ENCODE results near the gene STPG4. TPM values are rescaled to one million over a fixed set of nuclear protein-coding genes. Genes with fewer than 3 reads are reported as not detected.

STPG4 gene
- total RNA-seq, 1 experiment from 2014 or later: 0.13 TPM

GRCh38 chr2:47054036-47054555, 101.0 kb downstream of the STPG4 start:
- H4K8ac ChIP-seq (replicated peaks; ENCODE audit: insufficient read length, low read depth, low read length): no peak overlapping the region
- H3K18ac ChIP-seq (ENCODE audit: insufficient read length, low read depth, low read length): no peak overlapping the region
- H3K27ac Mint-ChIP-seq: no peak overlapping the region; a peak in 1 of 7 replicates
- no peaks in the 10 kb centered on the region for H3K79me2 ChIP-seq (ENCODE audit: insufficient read depth, low read length)
- H3K4ac ChIP-seq (ENCODE audit: low read depth, low read length): no peak overlapping the region
- H4K5ac ChIP-seq (ENCODE audit: insufficient read length, low read depth, low read length): no peak overlapping the region
- no peak overlapping the region for H2BK20ac ChIP-seq (ENCODE audit: low read depth, low read length, poor library complexity, severe bottlenecking)
- no peaks in the 10 kb centered on the region for H4K20me1 ChIP-seq (ENCODE audit: control insufficient read depth, insufficient read depth, insufficient read length)
- H2BK12ac ChIP-seq (ENCODE audit: insufficient read length, low read depth, low read length): no peak overlapping the region
- peaks cover 0 to 10% (median 0%) of the 10 kb centered on the region in 3 experiments; a peak in 2 of 7 replicates for H3K36me3 Mint-ChIP-seq (ENCODE audit: insufficient read depth in 1 of 3, low read depth in 3 of 3)
- no peak overlapping the region for H3K14ac ChIP-seq (ENCODE audit: insufficient read depth, low read length)
- no peak overlapping the region for H3T11ph ChIP-seq (ENCODE audit: low read length)
- H2AFZ ChIP-seq (ENCODE audit: low read length): no peak overlapping the region
- no peak overlapping the region for H3K4me2 ChIP-seq (ENCODE audit: insufficient read depth, insufficient read length, low read length)
- H3K9ac ChIP-seq (ENCODE audit: extremely low read depth, insufficient read length, low read length): no peak overlapping the region
- H3K56ac ChIP-seq (ENCODE audit: insufficient read length, low read depth, low read length): no peak overlapping the region
- no CpG with 5 or more reads among the region's 7 CpGs for WGBS (ENCODE audit: extremely low coverage, insufficient read length, low lambda C conversion rate)
- H2AK5ac ChIP-seq (ENCODE audit: insufficient read length, low read length): no peak overlapping the region
- H2BK120ac ChIP-seq (ENCODE audit: low read depth, low read length, poor library complexity, severe bottlenecking): no peak overlapping the region
- H3K23me2 ChIP-seq (ENCODE audit: insufficient read length, low read depth, low read length, poor library complexity, severe bottlenecking): no peaks in the 10 kb centered on the region
- no peaks in the 10 kb centered on the region for H3K9me3 Mint-ChIP-seq
- no peak overlapping the region for H4K91ac ChIP-seq (ENCODE audit: insufficient read length, low read depth, low read length)
- H3K23ac ChIP-seq (ENCODE audit: insufficient read length, low read depth, low read length): no peak overlapping the region
- H2BK5ac ChIP-seq (ENCODE audit: insufficient read length, low read length): no peak overlapping the region
- DNase-seq: no peak
- no peak overlapping the region for H3K27ac ChIP-seq (ENCODE audit: insufficient read length, low read depth, low read length)
- H3K4me1 ChIP-seq (ENCODE audit: insufficient read depth, low read length): peaks cover 13% of the 10 kb centered on the region; the same call in 1 of the 2 replicates
- H3K27me3 ChIP-seq (ENCODE audit: insufficient read depth, low read length): no peaks in the 10 kb centered on the region
- TF ChIP-seq CTCF (conservative IDR thresholded peaks at IDR 0.05): no peak
- H3K9me3 ChIP-seq (ENCODE audit: control insufficient read depth, low read depth, low read length): no peaks in the 10 kb centered on the region
- no peaks in the 10 kb centered on the region for H3K79me1 ChIP-seq (ENCODE audit: insufficient read depth, low read depth, low read length, poor library complexity, severe bottlenecking)
- H3K4me1 Mint-ChIP-seq: peaks cover 27 to 30% of the 10 kb centered on the region in 2 experiments
- H3K27me3 Mint-ChIP-seq (ENCODE audit: low read depth): no peaks in the 10 kb centered on the region
- no peak overlapping the region for H2BK15ac ChIP-seq (ENCODE audit: low read depth, low read length)
- no peak overlapping the region for H3K4me3 Mint-ChIP-seq
